HG03135 (cell line): ENCODE results near the gene HMBS.
"Not testable (repeated sequence)": the region's sequence is repeated elsewhere in the genome, so short reads cannot be mapped to it uniquely, and the experiment has no call there.

Experiments used
- ATAC-seq: cut with Tn5 transposase; IDR thresholded peaks from one replicate; pipeline ENCODE4 v1.9.1; 2021; ENCODE audit warnings: mild to moderate bottlenecking, moderate library complexity; ENCODE audit not compliant: unreplicated experiment

HMBS gene

GRCh38 chr11:119117004-119117706 is 32.5 kb downstream of the HMBS start:
- ATAC-seq, result no peak

- ATAC-seq, result no peak
Observed at GRCh38 chr11:119118227-119118626, 33.5 kb downstream of the HMBS start.

GRCh38 chr11:119118946-119119345 is 34.3 kb downstream of the HMBS start:
- ATAC-seq, result no peak

- ATAC-seq, result no peak
Observed at GRCh38 chr11:119120639-119121007, 35.9 kb downstream of the HMBS start.

- peak; percentile 95 for ATAC-seq
Observed at GRCh38 chr11:119121008-119121810, 36.5 kb downstream of the HMBS start, which contains the start of gene HINFP. TSS of gene HINFP (plus strand) at chr11:119121580. CDS start at chr11:119126945, 5,365 bp downstream.

GRCh38 chr11:119121811-119122124 is 37.1 kb downstream of the HMBS start:
- peak; percentile 24 for ATAC-seq

- ATAC-seq, result no peak
Observed at GRCh38 chr11:119125821-119126220, 41.1 kb downstream of the HMBS start.

- no peak for ATAC-seq
Observed at GRCh38 chr11:119126675-119127268, 42.1 kb downstream of the HMBS start.

- no peak for ATAC-seq
Observed at GRCh38 chr11:119130662-119131061, 46.0 kb downstream of the HMBS start.

GRCh38 chr11:119134389-119134978 is 49.8 kb downstream of the HMBS start:
- no peak for ATAC-seq

GRCh38 chr11:119139276-119139675 is 54.6 kb downstream of the HMBS start:
- ATAC-seq, result not testable (repeated sequence)
